K562 (cell line): ENCODE data around the gene PARD3. TPM values are rescaled to one million over a fixed set of nuclear protein-coding genes. Genes with fewer than 3 reads are reported as not detected.

Source experiments
- ATAC-seq: fragments of 200-7000 bp; cut with Tn5 transposase; 3 replicates; pipeline ENCODE4 v1.9.1; 2020; ENCODE audit warnings: moderate library complexity
- BruUV-seq: library from RNA; stranded (reverse); fragments of 400-500 nt; replicated peaks from 2 replicates; lab custom pipeline; 2021; lab: Mats Ljungman, UMichigan
- CTCF ChIA-PET: fragments of 300-600 bp; formaldehyde crosslinking; extraction: SDS; loops from one replicate; lab custom pipeline; 2021; ENCODE audit warnings: low intra/inter-chr PET ratio; lab: Yijun Ruan, JAX
- POLR2A ChIA-PET: fragments of 300-600, 350-650 bp; sonication (Branson Sonifier 250); formaldehyde crosslinking; extraction: SDS; loops from one replicate; lab custom pipeline; 2021; ENCODE audit warnings: antibody characterized with exemption, inconsistent platforms; lab: Yijun Ruan, JAX
- DNase-seq, 4 experiments: peaks; one replicate each; pipeline versions ENCODE4 v3.0.0 to v3.0.0-alpha.2; 2011 to 2018; ENCODE audit warnings: low spot score in 3 of 4, mixed read lengths in 3 of 4; ENCODE audit errors: extremely low read depth in 1 of 4
- FAIRE-seq: peaks from 2 replicates; lab custom pipeline; 2011; peaks lifted over from hg19 to GRCh38; lab: Jason Lieb, UNC
- H2AFZ ChIP-seq: 2 replicates; pipeline ENCODE4 v1.6.0; 2011; ENCODE audit warnings: low read depth, low read length, control low read depth, inconsistent platforms
- H3K27ac ChIP-seq: fragments of 200-600 bp; 3 replicates; pipeline ENCODE4 v1.8.0; 2011; ENCODE audit warnings: low read depth, mild to moderate bottlenecking, control low read depth, inconsistent platforms, low read length, moderate library complexity, mixed read lengths; ENCODE audit errors: extremely low read depth
- H3K27me3 ChIP-seq, 2 experiments: fragments of 300-600 bp in 1 of 2; 2 replicates in 1 of 2; 3 replicates in 1 of 2; pipeline versions ENCODE4 v1.6.0 to v1.8.0; 2011; ENCODE audit warnings: inconsistent platforms in 2 of 2, low read length in 2 of 2, mild to moderate bottlenecking in 1 of 2, mixed read lengths in 1 of 2, moderate library complexity in 1 of 2; ENCODE audit not compliant: control insufficient read depth in 2 of 2, insufficient read depth in 2 of 2
- H3K36me3 ChIP-seq: fragments of 300-600 bp; 3 replicates; pipeline ENCODE4 v1.8.0; 2011; ENCODE audit warnings: mild to moderate bottlenecking, low read length, inconsistent platforms; ENCODE audit not compliant: control insufficient read depth, insufficient read depth
- H3K4me1 ChIP-seq, 2 experiments: fragments of 200-600 bp in 1 of 2; replicated peaks in 1 of 2; 2 replicates in 1 of 2; 3 replicates in 1 of 2; pipeline versions ENCODE4 v1.5.1 to v1.8.0; 2011; ENCODE audit warnings: inconsistent platforms in 2 of 2, low read length in 2 of 2, mild to moderate bottlenecking in 1 of 2, mixed read lengths in 1 of 2, moderate library complexity in 1 of 2; ENCODE audit not compliant: control insufficient read depth in 2 of 2, insufficient read depth in 2 of 2
- H3K4me2 ChIP-seq: 2 replicates; pipeline ENCODE4 v1.6.1; 2011; ENCODE audit warnings: low read length, control low read depth, inconsistent platforms, mixed read lengths; ENCODE audit not compliant: insufficient read depth
- H3K4me3 ChIP-seq: fragments of 200-600 bp; sonication (generic), shearing (Covaris generic); 2 replicates; pipeline ENCODE4 v1.5.1; 2016; ENCODE audit warnings: control low read depth, inconsistent platforms
- H3K79me2 ChIP-seq: fragments of 200-600 bp; 3 replicates; pipeline ENCODE4 v1.8.0; 2011; ENCODE audit warnings: low read length, inconsistent platforms; ENCODE audit not compliant: control insufficient read depth, insufficient read depth
- H3K9ac ChIP-seq, 2 experiments: 2 replicates each; pipeline versions ENCODE4 v1.6.0 to v1.6.1; 2011; ENCODE audit warnings: low read depth in 2 of 2, low read length in 2 of 2, control low read depth in 1 of 2, inconsistent platforms in 1 of 2, mild to moderate bottlenecking in 1 of 2, mixed read lengths in 1 of 2; ENCODE audit not compliant: insufficient read depth in 1 of 2
- H3K9me1 ChIP-seq: one replicate; pipeline ENCODE4 v1.6.0; 2011; ENCODE audit warnings: inconsistent platforms, mild to moderate bottlenecking, low read length, moderate library complexity; ENCODE audit not compliant: control insufficient read depth, insufficient read depth
- H3K9me3 ChIP-seq: replicated peaks from 2 replicates; pipeline ENCODE4 v1.5.1; 2011; ENCODE audit warnings: low read depth, low read length, inconsistent platforms; ENCODE audit not compliant: control insufficient read depth, insufficient read depth
- H4K20me1 ChIP-seq: replicated peaks from 2 replicates; pipeline ENCODE4 v1.6.1; 2011; ENCODE audit warnings: low read length, inconsistent platforms, mixed read lengths; ENCODE audit not compliant: control insufficient read depth, insufficient read depth
- ZNF512 ChIP-seq: IDR thresholded peaks from 2 replicates; pipeline ENCODE4 v1.6.1; 2016; ENCODE audit warnings: missing genetic modification characterization, missing compliant biosample characterization
- WGBS: fragments of 100-300 bp; shearing (Covaris generic); methylation state at CpG from one replicate; pipeline ENCODE4 v1.1.6; 2016; ENCODE audit warnings: low coverage, mixed read lengths; ENCODE audit not compliant: insufficient coverage; ENCODE audit errors: missing lambda C conversion rate; 5-methylcytosine and 5-hydroxymethylcytosine counted together
- in situ Hi-C: fragments of 300-500 bp; cut with MboI; formaldehyde crosslinking; loops from 4 replicates; pipeline ENCODE4 v1.15.0; 2018; ENCODE audit warnings: inconsistent platforms, mixed read lengths
- intact Hi-C: fragments of 100-400 bp; cut with micrococcal nuclease; formaldehyde crosslinking; loops from 2 replicates; pipeline ENCODE4 v1.14.2; 2022
- polyA plus RNA-seq, 8 experiments: library from polyadenylated mRNA; depleted of rRNA in 4 of 8; stranded (reverse) in 5 of 8; unstranded in 3 of 8; fragments of >200 nt; fragmentation: Nextera tagmentation in 2 of 8; fragmentation: Illumina TruSeq in 1 of 8; extraction: Ambion mirVana in 2 of 8; extraction: Trizol in 1 of 8; gene quantifications; 2 replicates each; pipeline versions ENCODE4 v1.2.1 to v1.2.3, GENCODE V29; 2011 to 2014; ENCODE audit warnings: inconsistent platforms in 1 of 8, missing spikeins in 1 of 8
- total RNA-seq, 7 experiments: library from RNA; depleted of rRNA in 6 of 7; stranded (reverse); fragments of >200 nt in 6 of 7; fragmentation: Illumina TruSeq in 2 of 7; extraction: Trizol in 2 of 7; gene quantifications; 2 replicates each; pipeline versions ENCODE4 v1.2.1 to v1.2.3, GENCODE V29; 2011 to 2021; ENCODE audit warnings: low replicate concordance in 1 of 7
- TF ChIP-seq, protein P1 (sequence below): fragments of 450-650 bp; conservative IDR thresholded peaks from 2 replicates; pipeline ENCODE4 v1.6.1; 2016; ENCODE audit warnings: missing genetic modification characterization, low read depth, mild to moderate bottlenecking, control low read depth, missing compliant biosample characterization

Gene PARD3
- total and polyA plus RNA-seq, 9 of the 15 experiments (the other 6 are each of a cell fraction or from before 2014, with no cell fraction given) = 2.7 to 11.7 (median 7.7) TPM

- intact Hi-C loops = no loop called here
- no TSS peak for BruUV-seq
- in situ Hi-C loops = no loop called here
- DNase-seq = no peak
- Histone ChIP-seq H3K9me1 (no peaks in the 10 kb centered on the region), H4K20me1 (no peaks in the 10 kb centered on the region), H3K4me1 (no peaks in the 10 kb centered on the region), H3K36me3 (no peaks in the 10 kb centered on the region), H3K27me3 (no peaks in the 10 kb centered on the region), H3K9me3 (peaks cover 1% of the 10 kb centered on the region), H3K9ac (no peak overlapping the region), H3K27ac (no peak overlapping the region), H3K4me3 (no peak overlapping the region), H2AFZ (no peak overlapping the region), H3K79me2 (no peaks in the 10 kb centered on the region), H3K4me2 (no peak overlapping the region)
- no peak for FAIRE-seq
- ChIA-PET CTCF (no interaction called here), POLR2A (no interaction called here)
- no peak for ATAC-seq
- TF ChIP-seq ZNF512 = peak; percentile 72
- TF ChIP-seq, protein P1, sequence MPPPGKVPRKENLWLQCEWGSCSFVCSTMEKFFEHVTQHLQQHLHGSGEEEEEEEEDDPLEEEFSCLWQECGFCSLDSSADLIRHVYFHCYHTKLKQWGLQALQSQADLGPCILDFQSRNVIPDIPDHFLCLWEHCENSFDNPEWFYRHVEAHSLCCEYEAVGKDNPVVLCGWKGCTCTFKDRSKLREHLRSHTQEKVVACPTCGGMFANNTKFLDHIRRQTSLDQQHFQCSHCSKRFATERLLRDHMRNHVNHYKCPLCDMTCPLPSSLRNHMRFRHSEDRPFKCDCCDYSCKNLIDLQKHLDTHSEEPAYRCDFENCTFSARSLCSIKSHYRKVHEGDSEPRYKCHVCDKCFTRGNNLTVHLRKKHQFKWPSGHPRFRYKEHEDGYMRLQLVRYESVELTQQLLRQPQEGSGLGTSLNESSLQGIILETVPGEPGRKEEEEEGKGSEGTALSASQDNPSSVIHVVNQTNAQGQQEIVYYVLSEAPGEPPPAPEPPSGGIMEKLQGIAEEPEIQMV = no peak
- WGBS = 0% methylated on average over 1 of the region's 1 CpG
Observed at GRCh38 chr10:34850036-34850435, 34.9 kb upstream of the PARD3 start.
